Measurements from ENCODE around the gene ATP12A. TPM values are rescaled to one million over a fixed set of nuclear protein-coding genes. Genes with fewer than 3 reads are reported as not detected.

The ATP12A gene
- not detected for total RNA-seq (2021; fragmentation: NEBNext Ultra II Directional; extraction: Animal tissue kit (Norgen Biotek cat#: 25700))
- long read RNA-seq = 0 reads

- Mint-ChIP-seq H3K9me3 (no peaks in the 10 kb centered on the region), H3K4me3 (no peak within 1 kb of the TSS), H3K27ac (no peak within 1 kb of the TSS), H3K27me3 (ENCODE audit: insufficient read depth) (peaks cover 40% of the 10 kb centered on the region), H3K36me3 (ENCODE audit: low read depth) (no peaks in the 10 kb centered on the region), H3K4me1 (ENCODE audit: low read depth) (no peaks in the 10 kb centered on the region)
- DNase-seq = no peak
- TF ChIP-seq, protein P1, sequence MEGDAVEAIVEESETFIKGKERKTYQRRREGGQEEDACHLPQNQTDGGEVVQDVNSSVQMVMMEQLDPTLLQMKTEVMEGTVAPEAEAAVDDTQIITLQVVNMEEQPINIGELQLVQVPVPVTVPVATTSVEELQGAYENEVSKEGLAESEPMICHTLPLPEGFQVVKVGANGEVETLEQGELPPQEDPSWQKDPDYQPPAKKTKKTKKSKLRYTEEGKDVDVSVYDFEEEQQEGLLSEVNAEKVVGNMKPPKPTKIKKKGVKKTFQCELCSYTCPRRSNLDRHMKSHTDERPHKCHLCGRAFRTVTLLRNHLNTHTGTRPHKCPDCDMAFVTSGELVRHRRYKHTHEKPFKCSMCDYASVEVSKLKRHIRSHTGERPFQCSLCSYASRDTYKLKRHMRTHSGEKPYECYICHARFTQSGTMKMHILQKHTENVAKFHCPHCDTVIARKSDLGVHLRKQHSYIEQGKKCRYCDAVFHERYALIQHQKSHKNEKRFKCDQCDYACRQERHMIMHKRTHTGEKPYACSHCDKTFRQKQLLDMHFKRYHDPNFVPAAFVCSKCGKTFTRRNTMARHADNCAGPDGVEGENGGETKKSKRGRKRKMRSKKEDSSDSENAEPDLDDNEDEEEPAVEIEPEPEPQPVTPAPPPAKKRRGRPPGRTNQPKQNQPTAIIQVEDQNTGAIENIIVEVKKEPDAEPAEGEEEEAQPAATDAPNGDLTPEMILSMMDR (IDR thresholded peaks at IDR 0.05) = no peak
Measured at GRCh38 chr13:24680258-24680920, at the start of gene ATP12A. TSS of gene ATP12A (plus strand) at chr13:24680408. CDS start at chr13:24680744, 336 bp downstream.

DNA sequence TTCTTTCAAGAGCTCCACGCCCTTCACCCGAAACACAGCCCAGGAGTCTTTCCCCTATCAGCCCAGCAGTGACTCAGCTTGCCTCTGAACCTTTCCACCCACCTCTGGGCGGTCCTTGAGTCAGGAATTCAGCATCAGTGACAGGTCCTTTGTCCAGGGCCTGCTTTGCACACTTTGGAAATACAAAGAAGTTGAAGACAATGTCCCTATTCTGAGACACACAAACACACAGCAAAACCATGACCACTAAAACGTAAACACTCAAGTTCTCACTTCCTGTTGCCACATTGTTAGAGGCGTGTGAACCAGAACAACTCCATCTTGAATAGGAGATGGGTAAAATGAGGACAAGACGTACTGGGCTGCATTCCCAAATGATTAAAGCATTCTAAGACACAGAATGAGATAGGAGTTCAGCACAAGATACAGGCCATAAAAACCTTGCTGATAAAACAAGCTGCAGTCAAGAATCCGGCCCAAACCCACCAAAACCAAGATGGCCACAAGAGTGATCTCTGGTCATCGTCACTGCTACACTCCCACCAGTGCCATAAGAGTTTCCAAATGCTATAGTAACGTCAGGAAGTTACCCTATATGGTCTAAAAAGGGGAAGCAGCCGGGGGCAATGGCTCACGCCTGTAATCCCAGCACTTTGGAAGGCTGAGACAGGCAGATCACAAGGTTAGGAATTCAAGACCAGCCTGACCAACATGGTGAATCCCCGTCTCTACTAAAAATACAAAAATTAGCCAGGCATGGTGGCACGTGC, 49.2 kb upstream of the ATP12A start:
- no peak for DNase-seq
- no peak overlapping the region for H3K4me3 Mint-ChIP-seq

DNA sequence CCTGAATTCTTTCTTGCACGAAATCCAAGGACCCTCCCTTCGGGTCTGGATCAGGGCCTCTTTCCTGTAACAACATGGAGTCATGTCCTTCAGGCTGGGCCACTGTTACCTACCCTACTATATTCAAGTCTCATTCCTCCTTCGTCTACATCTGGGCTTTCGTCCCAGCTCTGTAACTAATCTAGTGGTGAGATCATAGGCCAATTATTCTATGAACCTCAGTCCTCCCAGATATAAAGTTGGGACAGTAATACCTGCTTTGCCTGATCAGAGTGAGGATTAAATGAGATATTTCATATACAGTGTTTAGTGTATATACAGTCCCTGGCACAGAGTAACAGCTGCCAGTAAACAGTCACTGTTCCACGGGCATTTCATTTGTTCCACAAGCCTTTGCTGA, 48.3 kb upstream of the ATP12A start:
- no peak for DNase-seq
- Mint-ChIP-seq H3K4me1 (ENCODE audit: low read depth) (peaks cover 17% of the 10 kb centered on the region; the same call in 1 of the 2 replicates), H3K9me3 (no peaks in the 10 kb centered on the region), H3K36me3 (ENCODE audit: low read depth) (no peaks in the 10 kb centered on the region), H3K27ac (no peak overlapping the region), H3K4me3 (no peak overlapping the region), H3K27me3 (ENCODE audit: insufficient read depth) (peaks cover 5% of the 10 kb centered on the region)
- TF ChIP-seq, protein P1 (IDR thresholded peaks at IDR 0.05) = no peak

More for the DNA sequence above, 49.2 kb upstream of the ATP12A start:
- TF ChIP-seq, protein P1 (IDR thresholded peaks at IDR 0.05) = no peak
- no peaks in the 10 kb centered on the region for H3K36me3 Mint-ChIP-seq (ENCODE audit: low read depth)
- H3K27me3 Mint-ChIP-seq (ENCODE audit: insufficient read depth) = peaks cover 5% of the 10 kb centered on the region
- H3K9me3 Mint-ChIP-seq = no peaks in the 10 kb centered on the region
- H3K27ac Mint-ChIP-seq = no peak overlapping the region
- H3K4me1 Mint-ChIP-seq (ENCODE audit: low read depth) = peaks cover 20% of the 10 kb centered on the region

DNA sequence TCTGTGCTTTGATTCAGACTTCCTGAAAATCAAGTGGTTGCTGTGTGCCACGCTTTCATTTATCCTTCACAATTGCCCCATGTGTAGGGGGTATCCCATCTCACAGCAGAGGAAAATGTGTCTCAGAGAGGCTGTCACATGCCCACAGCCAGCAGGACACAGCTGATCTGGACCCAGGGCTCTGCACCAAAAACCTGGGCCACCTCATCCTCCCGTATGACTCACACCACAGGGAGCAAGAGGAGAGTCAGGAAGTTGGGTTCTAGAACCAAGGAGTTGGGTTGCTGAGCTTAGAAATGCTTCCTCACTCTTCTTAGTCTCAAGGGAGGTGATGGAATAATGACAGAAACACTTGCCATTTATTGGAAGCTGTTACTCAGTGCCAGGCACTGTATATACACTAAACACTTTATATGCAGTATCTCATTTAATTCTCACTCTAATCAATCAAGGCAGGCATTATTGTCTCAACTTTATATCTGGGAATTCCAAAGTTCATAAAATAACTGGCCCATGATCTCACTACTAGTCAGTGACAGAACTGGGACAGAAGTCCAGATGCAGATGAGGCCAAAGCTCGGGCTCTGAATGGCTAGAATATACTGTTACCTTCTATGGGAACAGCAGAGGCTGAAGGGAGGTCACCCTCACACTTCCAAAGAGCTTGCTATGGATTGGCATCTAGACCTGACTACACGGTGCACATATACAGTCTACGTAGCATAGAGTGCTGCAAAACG, 47.7 kb upstream of the ATP12A start:
- no peak for DNase-seq

DNA sequence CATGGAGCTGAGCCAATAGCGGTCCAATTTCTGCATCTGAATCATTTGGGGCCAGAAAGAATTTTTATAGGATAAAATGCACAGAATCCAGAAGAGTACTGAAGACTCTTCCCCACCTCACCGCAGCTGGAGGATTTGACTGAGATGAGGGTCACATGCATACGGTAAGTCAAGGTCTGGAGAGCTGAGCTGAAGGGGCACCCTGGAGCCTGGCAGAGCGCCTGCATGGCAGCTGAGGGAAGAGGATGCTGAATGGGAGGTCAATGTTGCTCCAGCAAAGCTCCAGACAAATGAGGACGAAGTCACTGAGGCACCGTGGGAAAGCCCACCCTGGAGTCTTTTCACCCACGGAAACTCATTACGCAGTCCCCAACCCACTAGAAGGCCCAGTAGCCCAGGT, 43.4 kb upstream of the ATP12A start:
- TF ChIP-seq, protein P1 (IDR thresholded peaks at IDR 0.05) = no peak
- peaks cover 5% of the 10 kb centered on the region; the same call in 1 of the 2 replicates for H3K4me1 Mint-ChIP-seq (ENCODE audit: low read depth)
- H3K27ac Mint-ChIP-seq = no peak overlapping the region
- H3K4me3 Mint-ChIP-seq = no peak overlapping the region
- DNase-seq = no peak
- no peaks in the 10 kb centered on the region for H3K36me3 Mint-ChIP-seq (ENCODE audit: low read depth)
- no peaks in the 10 kb centered on the region for H3K9me3 Mint-ChIP-seq
- H3K27me3 Mint-ChIP-seq (ENCODE audit: insufficient read depth) = peaks cover 13% of the 10 kb centered on the region

More for the DNA sequence above, 47.7 kb upstream of the ATP12A start:
- Mint-ChIP-seq H3K9me3 (no peaks in the 10 kb centered on the region), H3K36me3 (ENCODE audit: low read depth) (no peaks in the 10 kb centered on the region), H3K27ac (no peak overlapping the region), H3K4me1 (ENCODE audit: low read depth) (peaks cover 17% of the 10 kb centered on the region; the same call in 1 of the 2 replicates), H3K4me3 (no peak overlapping the region), H3K27me3 (ENCODE audit: insufficient read depth) (peaks cover 7% of the 10 kb centered on the region)
- TF ChIP-seq, protein P1 (IDR thresholded peaks at IDR 0.05) = no peak
